ENCODE measurements around the gene CFP.

CFP gene

DNA sequence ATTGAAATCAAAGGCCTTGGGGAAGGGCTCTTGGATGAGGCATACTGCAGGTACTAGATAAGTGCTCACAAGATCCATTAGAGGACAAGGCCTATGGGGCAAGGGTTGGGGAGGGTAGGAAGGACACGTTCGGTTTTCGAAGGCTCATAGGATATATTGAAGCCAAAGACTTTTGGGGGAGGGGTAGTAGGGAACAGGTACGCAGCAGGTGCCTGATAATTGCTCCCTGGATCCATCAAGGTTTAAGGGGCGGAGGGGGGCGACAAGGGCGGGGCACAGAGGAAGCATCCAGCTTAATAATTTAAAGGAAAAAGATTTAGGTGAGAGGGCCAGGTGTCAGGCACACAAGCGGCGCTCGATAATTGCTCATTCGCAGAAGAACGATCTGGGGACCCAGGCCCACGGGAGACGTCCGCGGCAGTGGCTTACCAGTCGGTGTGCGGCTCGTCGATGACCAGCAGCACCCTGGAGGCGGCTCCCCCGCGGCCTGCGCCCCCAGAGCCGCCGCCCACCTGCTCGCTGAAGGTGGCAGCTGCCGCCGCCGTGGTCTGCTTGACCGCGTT, 10.7 kb downstream of the CFP start:
- no peak overlapping the region for H3K56ac ChIP-seq (ENCODE audit: low read length)
- no peak for DNase-seq
- no peak overlapping the region for H3K4me3 ChIP-seq (ENCODE audit: low read length)
- H3K79me2 ChIP-seq (ENCODE audit: control insufficient read depth, insufficient read depth, low read length), result no peaks in the 10 kb centered on the region
- no peak overlapping the region for H2BK5ac ChIP-seq (ENCODE audit: low read length)
- no peak overlapping the region for H2BK15ac ChIP-seq (replicated peaks; ENCODE audit: low read depth)
- H3K18ac ChIP-seq (ENCODE audit: low read length), result no peak overlapping the region
- no peak overlapping the region for H4K8ac ChIP-seq (ENCODE audit: low read depth, low read length)
- no peak overlapping the region for H3K23ac ChIP-seq (ENCODE audit: low read length)
- H2AK5ac ChIP-seq (ENCODE audit: low read length), result no peak overlapping the region
- H3K9ac ChIP-seq (ENCODE audit: low read length), result no peak overlapping the region
- H3K4ac ChIP-seq (ENCODE audit: low read depth, low read length), result no peak overlapping the region
- no peaks in the 10 kb centered on the region for H3K4me1 ChIP-seq (ENCODE audit: control insufficient read depth, low read depth, low read length)
- no peaks in the 10 kb centered on the region for H3K36me3 ChIP-seq (ENCODE audit: control insufficient read depth, insufficient read depth, low read length)
- no peaks in the 10 kb centered on the region for H3K79me1 ChIP-seq (ENCODE audit: low read length)
- no peak overlapping the region for H2BK120ac ChIP-seq (ENCODE audit: low read depth, low read length)
- no peak overlapping the region for H3K4me2 ChIP-seq (ENCODE audit: low read length)
- no peak overlapping the region for H4K5ac ChIP-seq (ENCODE audit: low read length)
- H3K27me3 ChIP-seq (ENCODE audit: insufficient read depth, low read length, poor library complexity), result no peaks in the 10 kb centered on the region
- WGBS (ENCODE audit: extremely low coverage, insufficient coverage, low lambda C conversion rate), result no CpG with 5 or more reads among the region's 32 CpGs
- H3K27ac ChIP-seq (ENCODE audit: low read depth, low read length), result no peak overlapping the region

DNA sequence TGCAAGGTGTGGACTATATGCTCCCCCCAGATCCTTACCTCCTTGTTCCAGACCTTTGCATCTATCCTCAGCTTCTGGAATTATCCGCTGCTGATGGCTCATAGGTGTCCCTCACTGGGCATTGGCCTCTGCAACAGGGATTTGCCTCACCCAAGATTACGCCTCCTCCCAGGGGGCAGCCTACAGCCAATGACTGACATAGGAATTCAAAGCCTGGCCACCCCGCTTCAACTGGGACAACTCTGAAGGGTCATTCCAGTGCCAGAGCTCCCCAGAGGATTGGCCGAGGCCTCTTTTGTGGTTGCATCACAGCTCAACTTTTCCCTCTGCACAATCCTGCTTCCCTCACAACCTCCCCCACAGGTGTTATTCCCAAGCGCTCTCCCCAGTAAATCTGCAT, 15.1 kb downstream of the CFP start:
- no peak overlapping the region for H3K4ac ChIP-seq (ENCODE audit: low read depth, low read length)
- H2BK5ac ChIP-seq (ENCODE audit: low read length), result no peak overlapping the region
- WGBS (ENCODE audit: extremely low coverage, insufficient coverage, low lambda C conversion rate), result no CpG with 5 or more reads among the region's 5 CpGs

DNA sequence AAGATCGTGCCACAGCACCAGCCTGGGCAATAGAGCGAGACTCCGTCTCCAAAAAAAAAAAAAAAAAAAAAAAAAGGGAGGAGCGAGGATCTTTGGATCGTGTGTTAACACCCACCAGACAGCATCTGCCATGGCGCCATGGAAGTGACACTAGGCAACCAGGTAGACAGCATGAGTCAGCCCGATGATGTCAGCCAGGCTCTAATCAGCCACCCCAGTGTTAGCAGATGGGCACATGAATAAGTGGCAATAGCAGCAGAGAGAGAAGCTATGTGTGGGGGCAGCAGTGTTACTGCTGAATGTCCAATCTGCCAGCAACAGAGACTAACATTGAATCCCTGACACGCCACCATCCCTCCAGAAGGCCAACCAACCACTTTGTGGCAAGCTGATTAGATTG, 16.6 kb downstream of the CFP start:
- WGBS (ENCODE audit: extremely low coverage, insufficient coverage, low lambda C conversion rate), result no CpG with 5 or more reads among the region's 8 CpGs
- no peaks in the 10 kb centered on the region for H3K27me3 ChIP-seq (ENCODE audit: insufficient read depth, low read length, poor library complexity)

More for the DNA sequence above, 15.1 kb downstream of the CFP start:
- H3K27me3 ChIP-seq (ENCODE audit: insufficient read depth, low read length, poor library complexity), result no peaks in the 10 kb centered on the region
- H3K18ac ChIP-seq (ENCODE audit: low read length), result no peak overlapping the region
- no peak overlapping the region for H2AK5ac ChIP-seq (ENCODE audit: low read length)
- no peaks in the 10 kb centered on the region for H3K4me1 ChIP-seq (ENCODE audit: control insufficient read depth, low read depth, low read length)
- no peak overlapping the region for H3K4me3 ChIP-seq (ENCODE audit: low read length)
- H3K36me3 ChIP-seq (ENCODE audit: control insufficient read depth, insufficient read depth, low read length), result no peaks in the 10 kb centered on the region
- H4K8ac ChIP-seq (ENCODE audit: low read depth, low read length), result no peak overlapping the region
- no peak overlapping the region for H3K27ac ChIP-seq (ENCODE audit: low read depth, low read length)
- H2BK15ac ChIP-seq (replicated peaks; ENCODE audit: low read depth), result no peak overlapping the region
- H3K23ac ChIP-seq (ENCODE audit: low read length), result no peak overlapping the region
- H4K5ac ChIP-seq (ENCODE audit: low read length), result no peak overlapping the region
- H3K56ac ChIP-seq (ENCODE audit: low read length), result no peak overlapping the region
- no peak overlapping the region for H3K4me2 ChIP-seq (ENCODE audit: low read length)
- H3K9ac ChIP-seq (ENCODE audit: low read length), result no peak overlapping the region
- H3K79me2 ChIP-seq (ENCODE audit: control insufficient read depth, insufficient read depth, low read length), result no peaks in the 10 kb centered on the region
- DNase-seq, result no peak
- no peaks in the 10 kb centered on the region for H3K79me1 ChIP-seq (ENCODE audit: low read length)
- no peak overlapping the region for H2BK120ac ChIP-seq (ENCODE audit: low read depth, low read length)

DNA sequence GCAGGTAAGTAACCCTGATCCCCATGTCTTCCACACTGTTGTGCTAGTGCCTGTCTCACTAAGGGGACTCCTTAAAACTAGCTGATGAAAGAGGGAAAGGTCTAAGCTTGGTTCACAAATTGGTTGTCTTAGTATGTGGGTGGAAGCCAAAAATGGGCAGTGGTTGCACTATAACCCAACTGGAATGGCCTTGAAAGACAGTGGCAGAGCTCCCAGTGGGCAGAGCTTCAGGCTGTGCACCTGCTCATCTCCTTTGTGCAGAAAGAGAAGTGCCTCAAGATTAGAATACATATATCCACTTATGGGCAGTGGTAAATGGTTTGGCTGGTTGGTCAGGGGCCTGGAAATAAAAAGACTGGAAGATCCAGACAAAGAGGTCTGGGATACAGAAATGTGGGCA, 17.3 kb downstream of the CFP start:
- Histone ChIP-seq H2BK5ac (ENCODE audit: low read length) (no peak overlapping the region), H3K79me1 (ENCODE audit: low read length) (no peaks in the 10 kb centered on the region), H3K4me2 (ENCODE audit: low read length) (no peak overlapping the region), H3K4ac (ENCODE audit: low read depth, low read length) (no peak overlapping the region), H3K23ac (ENCODE audit: low read length) (no peak overlapping the region), H3K56ac (ENCODE audit: low read length) (no peak overlapping the region), H3K18ac (ENCODE audit: low read length) (no peak overlapping the region), H3K79me2 (ENCODE audit: control insufficient read depth, insufficient read depth, low read length) (no peaks in the 10 kb centered on the region), H2AK5ac (ENCODE audit: low read length) (no peak overlapping the region), H3K27me3 (ENCODE audit: insufficient read depth, low read length, poor library complexity) (no peaks in the 10 kb centered on the region), H3K4me3 (ENCODE audit: low read length) (no peak overlapping the region), H4K5ac (ENCODE audit: low read length) (no peak overlapping the region), H3K36me3 (ENCODE audit: control insufficient read depth, insufficient read depth, low read length) (no peaks in the 10 kb centered on the region), H2BK15ac (replicated peaks; ENCODE audit: low read depth) (no peak overlapping the region), H3K4me1 (ENCODE audit: control insufficient read depth, low read depth, low read length) (peaks cover 2% of the 10 kb centered on the region), H4K8ac (ENCODE audit: low read depth, low read length) (no peak overlapping the region), H2BK120ac (ENCODE audit: low read depth, low read length) (no peak overlapping the region), H3K9ac (ENCODE audit: low read length) (no peak overlapping the region), H3K27ac (ENCODE audit: low read depth, low read length) (no peak overlapping the region)
- no peak for DNase-seq

More for the DNA sequence above, 16.6 kb downstream of the CFP start:
- no peaks in the 10 kb centered on the region for H3K79me2 ChIP-seq (ENCODE audit: control insufficient read depth, insufficient read depth, low read length)
- H2BK15ac ChIP-seq (replicated peaks; ENCODE audit: low read depth), result no peak overlapping the region
- H3K36me3 ChIP-seq (ENCODE audit: control insufficient read depth, insufficient read depth, low read length), result no peaks in the 10 kb centered on the region
- no peak overlapping the region for H3K18ac ChIP-seq (ENCODE audit: low read length)
- H3K4ac ChIP-seq (ENCODE audit: low read depth, low read length), result no peak overlapping the region
- no peaks in the 10 kb centered on the region for H3K79me1 ChIP-seq (ENCODE audit: low read length)
- no peak overlapping the region for H4K5ac ChIP-seq (ENCODE audit: low read length)
- no peak overlapping the region for H2AK5ac ChIP-seq (ENCODE audit: low read length)
- no peak overlapping the region for H3K56ac ChIP-seq (ENCODE audit: low read length)
- H3K4me1 ChIP-seq (ENCODE audit: control insufficient read depth, low read depth, low read length), result peaks cover 2% of the 10 kb centered on the region
- no peak overlapping the region for H3K4me3 ChIP-seq (ENCODE audit: low read length)
- H3K27ac ChIP-seq (ENCODE audit: low read depth, low read length), result no peak overlapping the region
- no peak overlapping the region for H3K23ac ChIP-seq (ENCODE audit: low read length)
- no peak overlapping the region for H2BK5ac ChIP-seq (ENCODE audit: low read length)
- H4K8ac ChIP-seq (ENCODE audit: low read depth, low read length), result no peak overlapping the region
- no peak overlapping the region for H3K4me2 ChIP-seq (ENCODE audit: low read length)
- H2BK120ac ChIP-seq (ENCODE audit: low read depth, low read length), result no peak overlapping the region
- no peak overlapping the region for H3K9ac ChIP-seq (ENCODE audit: low read length)
- DNase-seq, result no peak

DNA sequence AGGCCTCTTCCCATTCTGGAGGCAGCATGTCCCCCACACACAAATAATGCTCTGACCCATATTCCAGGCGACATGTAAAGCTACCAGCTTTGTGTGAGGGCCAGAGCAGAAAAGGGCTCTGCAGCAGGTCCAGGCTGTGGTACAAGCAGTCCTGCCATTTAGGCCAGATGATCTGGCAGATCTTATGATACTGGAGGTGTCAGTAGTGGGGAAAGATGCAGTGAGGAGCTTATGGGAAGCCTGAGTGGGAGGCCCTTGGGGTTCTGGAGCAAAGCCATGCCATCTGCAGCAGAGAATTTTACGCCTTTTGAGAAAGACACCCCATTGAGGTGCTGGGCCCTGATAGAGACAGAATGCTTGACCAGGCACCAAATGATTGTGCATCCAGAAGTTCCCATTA, 17.8 kb downstream of the CFP start:
- Histone ChIP-seq H4K8ac (ENCODE audit: low read depth, low read length) (no peak overlapping the region), H2BK120ac (ENCODE audit: low read depth, low read length) (no peak overlapping the region), H3K56ac (ENCODE audit: low read length) (no peak overlapping the region), H2BK15ac (replicated peaks; ENCODE audit: low read depth) (no peak overlapping the region), H3K4me2 (ENCODE audit: low read length) (no peak overlapping the region), H3K4me1 (ENCODE audit: control insufficient read depth, low read depth, low read length) (peaks cover 2% of the 10 kb centered on the region), H3K79me1 (ENCODE audit: low read length) (no peaks in the 10 kb centered on the region), H3K18ac (ENCODE audit: low read length) (no peak overlapping the region), H2AK5ac (ENCODE audit: low read length) (no peak overlapping the region), H3K27me3 (ENCODE audit: insufficient read depth, low read length, poor library complexity) (no peaks in the 10 kb centered on the region), H3K36me3 (ENCODE audit: control insufficient read depth, insufficient read depth, low read length) (no peaks in the 10 kb centered on the region), H3K23ac (ENCODE audit: low read length) (no peak overlapping the region), H3K27ac (ENCODE audit: low read depth, low read length) (no peak overlapping the region), H3K4ac (ENCODE audit: low read depth, low read length) (no peak overlapping the region), H3K9ac (ENCODE audit: low read length) (no peak overlapping the region), H2BK5ac (ENCODE audit: low read length) (no peak overlapping the region), H4K5ac (ENCODE audit: low read length) (no peak overlapping the region), H3K79me2 (ENCODE audit: control insufficient read depth, insufficient read depth, low read length) (no peaks in the 10 kb centered on the region), H3K4me3 (ENCODE audit: low read length) (no peak overlapping the region)
- no peak for DNase-seq
- WGBS (ENCODE audit: extremely low coverage, insufficient coverage, low lambda C conversion rate), result no CpG with 5 or more reads among the region's 2 CpGs

DNA sequence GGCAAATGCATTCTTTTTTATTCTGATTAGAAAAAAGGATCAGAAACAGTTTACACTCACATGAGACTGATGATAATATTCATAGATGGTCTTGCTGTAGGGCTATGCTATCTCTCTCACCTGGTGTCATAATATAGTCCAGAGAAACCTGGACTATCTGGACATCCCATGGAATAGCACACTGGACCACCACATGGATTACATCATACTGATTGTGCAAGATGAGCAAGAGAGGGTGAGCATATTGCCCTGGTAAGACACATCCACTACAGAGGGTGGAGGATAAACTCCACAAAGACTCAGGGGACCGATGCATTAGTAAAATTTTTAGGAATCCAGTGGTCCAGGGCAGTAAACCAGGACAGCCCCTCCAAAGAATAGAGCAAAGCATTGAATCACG, 18.2 kb downstream of the CFP start:
- Histone ChIP-seq H3K4me1 (ENCODE audit: control insufficient read depth, low read depth, low read length) (peaks cover 2% of the 10 kb centered on the region), H2AK5ac (ENCODE audit: low read length) (no peak overlapping the region), H3K4me3 (ENCODE audit: low read length) (no peak overlapping the region), H4K5ac (ENCODE audit: low read length) (no peak overlapping the region), H3K27ac (ENCODE audit: low read depth, low read length) (no peak overlapping the region), H3K27me3 (ENCODE audit: insufficient read depth, low read length, poor library complexity) (no peaks in the 10 kb centered on the region), H3K23ac (ENCODE audit: low read length) (no peak overlapping the region), H3K36me3 (ENCODE audit: control insufficient read depth, insufficient read depth, low read length) (no peaks in the 10 kb centered on the region), H2BK120ac (ENCODE audit: low read depth, low read length) (no peak overlapping the region), H4K8ac (ENCODE audit: low read depth, low read length) (no peak overlapping the region), H3K79me1 (ENCODE audit: low read length) (no peaks in the 10 kb centered on the region), H3K56ac (ENCODE audit: low read length) (no peak overlapping the region), H3K4me2 (ENCODE audit: low read length) (no peak overlapping the region), H3K79me2 (ENCODE audit: control insufficient read depth, insufficient read depth, low read length) (no peaks in the 10 kb centered on the region), H3K4ac (ENCODE audit: low read depth, low read length) (no peak overlapping the region), H2BK15ac (replicated peaks; ENCODE audit: low read depth) (no peak overlapping the region), H3K9ac (ENCODE audit: low read length) (no peak overlapping the region), H2BK5ac (ENCODE audit: low read length) (no peak overlapping the region), H3K18ac (ENCODE audit: low read length) (no peak overlapping the region)
- DNase-seq, result no peak
- no CpG with 5 or more reads among the region's 2 CpGs for WGBS (ENCODE audit: extremely low coverage, insufficient coverage, low lambda C conversion rate)

Data from mesendoderm (in vitro differentiated cells).